Spleen (tissue), 7 donors: Measurements from ENCODE around the gene DDX59.

Experiments used
- CTCF ChIP-seq, 11 experiments: fragments of 200-600 bp in 7 of 11; fragments of 450-650 bp in 4 of 11; sonication (generic) in 4 of 11; IDR thresholded peaks in 8 of 11; conservative IDR thresholded peaks in 3 of 11; 1 replicate in 7 of 11; 2 replicates in 4 of 11; pipeline versions ENCODE4 v1.4.0 to v1.8.0; 2016 to 2021; ENCODE audit warnings: antibody characterized with exemption in 11 of 11, inconsistent platforms in 4 of 11, mild to moderate bottlenecking in 1 of 11
- POLR2A ChIP-seq, 3 donors: fragments of 450-650 bp; IDR thresholded peaks; one replicate each; pipeline ENCODE4 v1.5.1; 2017; ENCODE audit warnings: antibody characterized with exemption in 3 of 3, mild to moderate bottlenecking in 1 of 3
- POLR2AphosphoS5 ChIP-seq, 3 donors: sonication (generic); formaldehyde crosslinking; IDR thresholded peaks; one replicate each; pipeline ENCODE4 v1.5.1; 2017; ENCODE audit warnings: antibody characterized with exemption in 3 of 3
- donor health status: DM: no; HTN: no; CAD: no; lungs with moderate emphysema.
- donor health status: DM: no; HTN: no; CAD: no.
- donor health status: DM: no; HTN: no; CAD: no.

GRCh38 chr1:200671235-200671786, 1.6 kb upstream of the DDX59 start:
- TF ChIP-seq POLR2AphosphoS5 (IDR thresholded peaks at IDR 0.05) (no peak), POLR2A (IDR thresholded peaks at IDR 0.05) (no peak), CTCF (IDR thresholded peaks at IDR 0.05 in 8 of 11, conservative IDR thresholded peaks at IDR 0.05 in 3 of 11) (no peak)
